Right lobe of liver (tissue), 6 donors: Measurements from ENCODE around the gene FUBP3. TPM values are rescaled to one million over a fixed set of nuclear protein-coding genes. Genes with fewer than 3 reads are reported as not detected.
"Not testable (repeated sequence)": the region's sequence is repeated elsewhere in the genome, so short reads cannot be mapped to it uniquely, and the experiment has no call there.

Source experiments
- ATAC-seq, 4 donors: fragments of 200-7000 bp; cut with Tn5 transposase; one replicate each; pipeline ENCODE4 v1.9.1; 2020; ENCODE audit warnings: mild to moderate bottlenecking in 4 of 4, moderate library complexity in 4 of 4
- DNase-seq, 3 donors: peaks; one replicate each; pipeline ENCODE4 v3.0.0-alpha.2; 2020
- H3K27ac ChIP-seq, 3 donors: fragments of 200-600 bp; one replicate each; pipeline ENCODE4 v1.8.0; 2022
- H3K27me3 ChIP-seq, 2 donors: fragments of 200-600 bp; one replicate each; pipeline ENCODE4 v1.8.0; 2022
- H3K36me3 ChIP-seq, 4 donors: fragments of 200-600 bp; sonication (generic) in 1 of 4; one replicate each; pipeline versions ENCODE4 v1.5.1 to v1.8.0; 2017 to 2022; ENCODE audit warnings: control low read depth in 1 of 4
- H3K4me1 ChIP-seq, 4 donors: fragments of 200-600 bp; sonication (generic) in 1 of 4; one replicate each; pipeline versions ENCODE4 v1.5.1 to v1.8.0; 2017 to 2022; ENCODE audit warnings: control low read depth in 1 of 4
- H3K4me3 ChIP-seq, 3 donors: fragments of 200-600 bp; one replicate each; pipeline ENCODE4 v1.8.0; 2022
- H3K9me3 ChIP-seq, 4 donors: fragments of 200-600 bp; sonication (generic) in 1 of 4; one replicate each; pipeline versions ENCODE4 v1.5.1 to v1.8.0; 2017 to 2022; ENCODE audit warnings: control low read depth in 1 of 4
- POLR2A ChIP-seq: fragments of 450-650 bp; IDR thresholded peaks from one replicate; pipeline ENCODE4 v1.6.1; 2017; ENCODE audit warnings: antibody characterized with exemption, mild to moderate bottlenecking
- WGBS: methylation state at CpG from one replicate; pipeline ENCODE4 v1.1.6; 2018; ENCODE audit warnings: low coverage, low lambda C conversion rate; ENCODE audit not compliant: insufficient coverage; ENCODE audit errors: missing lambda C conversion rate; 5-methylcytosine and 5-hydroxymethylcytosine counted together
- intact Hi-C, 2 donors: fragments of 100-400 bp; cut with DNase I; formaldehyde crosslinking; loops; one replicate each; pipeline versions ENCODE4 v1.11.2 to v1.14.1; 2022
- total RNA-seq, 6 experiments: library from RNA; depleted of rRNA in 2 of 6; stranded (reverse); fragments of >200 nt in 2 of 6; fragmentation: NEBNext Ultra II Directional in 3 of 6; extraction: Animal tissue kit (Norgen Biotek cat#: 25700) in 3 of 6; gene quantifications; one replicate each; pipeline versions ENCODE4 v1.1.0 to v1.2.4, GENCODE V29; 2016 to 2023
- TF ChIP-seq, protein P1 (sequence below), 4 donors: fragments of 200-600 bp in 3 of 4; fragments of 450-650 bp in 1 of 4; IDR thresholded peaks; one replicate each; pipeline versions ENCODE4 v1.5.1 to v1.8.0; 2016 to 2022; ENCODE audit warnings: antibody characterized with exemption in 4 of 4, mild to moderate bottlenecking in 2 of 4
- donor health status: DM: no; HTN: yes; CAD: no.
- donor health status: DM: no; HTN: no; CAD: no.
- donor health status: DM: no; HTN: no; CAD: no.
- donor health status: DM: no; HTN: yes; CAD: no.
- donor health status: DM: no; HTN: yes; CAD: no.

The FUBP3 gene
- total RNA-seq, 6 experiments from 2014 or later, result 21.3 to 35.7 (median 25.2) TPM

DNA sequence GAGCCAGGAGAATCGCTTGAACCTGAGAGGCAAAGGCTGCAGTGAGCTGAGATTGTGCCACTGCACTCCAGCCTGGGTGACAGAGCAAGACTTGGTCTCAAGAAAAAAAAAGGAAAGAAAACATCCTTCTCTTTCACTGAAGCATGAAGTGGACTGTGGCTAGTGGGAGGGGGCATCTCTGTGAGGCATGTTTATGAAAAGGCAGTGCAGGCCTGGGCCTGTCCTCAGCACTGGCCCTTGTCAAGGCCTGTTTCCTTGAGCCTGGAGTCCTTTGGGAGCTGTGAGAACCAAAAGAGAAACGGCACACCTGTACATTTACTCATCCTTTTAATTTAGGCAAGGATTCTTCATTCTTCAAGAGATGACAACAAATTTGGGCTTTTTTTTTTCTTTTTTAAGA, 18.3 kb upstream of the FUBP3 start:
- no peaks in the 10 kb centered on the region for H3K27me3 ChIP-seq
- TF ChIP-seq POLR2A, result no peak
- TF ChIP-seq, protein P1, sequence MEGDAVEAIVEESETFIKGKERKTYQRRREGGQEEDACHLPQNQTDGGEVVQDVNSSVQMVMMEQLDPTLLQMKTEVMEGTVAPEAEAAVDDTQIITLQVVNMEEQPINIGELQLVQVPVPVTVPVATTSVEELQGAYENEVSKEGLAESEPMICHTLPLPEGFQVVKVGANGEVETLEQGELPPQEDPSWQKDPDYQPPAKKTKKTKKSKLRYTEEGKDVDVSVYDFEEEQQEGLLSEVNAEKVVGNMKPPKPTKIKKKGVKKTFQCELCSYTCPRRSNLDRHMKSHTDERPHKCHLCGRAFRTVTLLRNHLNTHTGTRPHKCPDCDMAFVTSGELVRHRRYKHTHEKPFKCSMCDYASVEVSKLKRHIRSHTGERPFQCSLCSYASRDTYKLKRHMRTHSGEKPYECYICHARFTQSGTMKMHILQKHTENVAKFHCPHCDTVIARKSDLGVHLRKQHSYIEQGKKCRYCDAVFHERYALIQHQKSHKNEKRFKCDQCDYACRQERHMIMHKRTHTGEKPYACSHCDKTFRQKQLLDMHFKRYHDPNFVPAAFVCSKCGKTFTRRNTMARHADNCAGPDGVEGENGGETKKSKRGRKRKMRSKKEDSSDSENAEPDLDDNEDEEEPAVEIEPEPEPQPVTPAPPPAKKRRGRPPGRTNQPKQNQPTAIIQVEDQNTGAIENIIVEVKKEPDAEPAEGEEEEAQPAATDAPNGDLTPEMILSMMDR (IDR thresholded peaks at IDR 0.05), result no peak
- DNase-seq (no peak), ATAC-seq (no peak)
- no peaks in the 10 kb centered on the region for H3K9me3 ChIP-seq
- whole genome bisulfite sequencing, result 90% methylated on average over 2 of the region's 2 CpGs
- peaks cover 0 to 8% (median 0%) of the 10 kb centered on the region in 4 donors for H3K4me1 ChIP-seq
- H3K27ac ChIP-seq, result no peak overlapping the region
- intact Hi-C loops, result no loop called here
- H3K4me3 ChIP-seq, result no peak overlapping the region
- no peaks in the 10 kb centered on the region for H3K36me3 ChIP-seq

DNA sequence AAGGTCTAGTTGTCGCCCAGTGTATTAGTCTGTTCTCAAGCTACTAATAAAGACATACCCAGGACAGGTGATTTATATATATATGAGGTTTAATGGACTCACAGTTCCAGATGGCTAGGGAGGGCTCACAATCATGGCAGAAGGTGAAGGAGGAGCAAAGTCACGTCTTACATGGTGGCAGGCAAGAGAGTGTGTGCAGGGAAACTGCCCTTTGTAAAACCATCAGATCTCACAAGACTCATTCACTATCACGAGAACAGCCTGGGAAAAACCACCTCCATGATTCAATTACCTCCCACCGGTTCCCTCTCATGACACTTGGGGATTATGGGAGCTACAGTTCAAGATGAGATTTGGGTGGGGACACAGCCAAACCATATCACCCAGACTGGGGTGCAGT, 16.9 kb upstream of the FUBP3 start:
- H3K27ac ChIP-seq, H3K4me3 ChIP-seq, H3K9me3 ChIP-seq, H3K27me3 ChIP-seq, DNase-seq, ATAC-seq, H3K4me1 ChIP-seq, H3K36me3 ChIP-seq, intact Hi-C loops: not testable (repeated sequence)
- WGBS, result 87% methylated on average over 2 of the region's 4 CpGs

DNA sequence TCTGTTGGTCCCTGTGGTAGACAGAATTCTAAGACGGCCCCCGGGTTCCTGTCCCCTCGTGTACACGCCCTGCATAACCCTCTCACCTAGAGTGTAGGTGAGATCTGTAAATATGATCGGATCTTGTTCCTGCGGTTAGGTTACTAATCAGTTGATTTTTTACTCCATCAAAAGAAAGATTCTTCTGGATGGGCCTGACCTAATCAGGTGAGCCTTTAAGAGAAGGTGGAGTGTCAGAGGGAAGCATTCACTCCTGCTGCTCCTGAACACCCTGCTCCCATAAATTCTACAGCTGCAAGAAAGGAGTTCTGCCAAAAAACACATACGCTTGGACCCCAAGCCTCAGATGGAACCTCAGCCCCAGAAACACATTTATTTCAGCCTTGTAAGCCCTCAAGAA, 15.6 kb upstream of the FUBP3 start:
- Histone ChIP-seq H3K27ac (no peak overlapping the region), H3K36me3 (no peaks in the 10 kb centered on the region), H3K4me1 (peaks cover 0 to 8% (median 0%) of the 10 kb centered on the region in 4 donors), H3K9me3 (no peaks in the 10 kb centered on the region), H3K27me3 (no peaks in the 10 kb centered on the region), H3K4me3 (no peak overlapping the region)
- no peak for TF ChIP-seq POLR2A
- TF ChIP-seq, protein P1 (IDR thresholded peaks at IDR 0.05), result no peak
- DNase-seq, result no peak
- intact Hi-C loops, result no loop called here
- 92% methylated on average over 7 of the region's 7 CpGs for WGBS
- no peak for ATAC-seq

DNA sequence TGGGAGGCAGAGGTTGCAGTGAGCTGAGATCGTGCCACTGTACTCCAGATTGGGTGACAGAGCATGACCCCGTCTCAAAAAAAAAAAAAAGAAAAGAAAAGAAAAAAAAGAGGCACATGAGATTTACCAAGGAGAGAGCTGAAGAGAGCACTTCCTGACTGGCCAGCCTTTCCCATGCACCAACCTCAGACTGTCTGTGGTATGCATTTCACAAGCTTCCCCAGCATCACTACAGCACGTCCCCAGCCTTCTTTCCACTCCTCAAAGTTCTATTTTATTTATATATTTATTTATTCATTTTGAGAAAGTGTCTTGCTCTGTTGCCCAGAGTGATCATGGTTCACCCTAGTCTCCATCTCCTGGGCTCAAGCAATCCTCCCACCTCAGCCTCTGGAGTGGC, 13.6 kb upstream of the FUBP3 start:
- H3K4me3 ChIP-seq, result no peak overlapping the region
- no peaks in the 10 kb centered on the region for H3K9me3 ChIP-seq
- intact Hi-C loops, result no loop called here
- no peak overlapping the region for H3K27ac ChIP-seq
- H3K36me3 ChIP-seq, result no peaks in the 10 kb centered on the region
- 64% methylated on average over 3 of the region's 3 CpGs for WGBS
- no peaks in the 10 kb centered on the region for H3K27me3 ChIP-seq
- DNase-seq (no peak), ATAC-seq (no peak)
- TF ChIP-seq, protein P1 (IDR thresholded peaks at IDR 0.05), result no peak
- TF ChIP-seq POLR2A, result no peak
- peaks cover 0 to 8% (median 0%) of the 10 kb centered on the region in 4 donors for H3K4me1 ChIP-seq

DNA sequence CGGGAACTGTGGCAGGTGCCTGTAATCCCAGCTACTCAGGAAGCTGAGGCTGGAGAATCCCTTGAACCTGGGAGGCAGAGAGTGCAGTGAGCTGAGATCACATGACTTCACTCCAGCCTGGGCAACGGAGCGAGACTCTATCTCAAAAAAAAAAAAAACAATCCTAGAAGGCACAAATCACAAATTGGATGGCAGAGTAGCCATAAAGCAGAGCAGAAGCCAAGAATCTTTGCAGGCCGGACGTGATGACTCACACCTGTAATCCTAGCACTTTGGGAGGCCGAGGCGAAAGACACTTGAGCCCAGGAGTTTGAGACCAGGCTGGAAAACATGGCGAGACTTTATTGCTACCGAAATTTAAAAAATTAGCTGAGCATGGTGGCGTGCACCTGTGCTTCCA, 9.2 kb upstream of the FUBP3 start:
- TF ChIP-seq POLR2A, result no peak
- TF ChIP-seq, protein P1 (IDR thresholded peaks at IDR 0.05), result no peak
- Histone ChIP-seq H3K4me1 (no peaks in the 10 kb centered on the region), H3K4me3 (no peak overlapping the region), H3K27ac (no peak overlapping the region), H3K9me3 (no peaks in the 10 kb centered on the region), H3K36me3 (no peaks in the 10 kb centered on the region), H3K27me3 (no peaks in the 10 kb centered on the region)
- intact Hi-C loops, result no loop called here
- 82% methylated on average over 5 of the region's 10 CpGs for WGBS
- ATAC-seq, result no peak
- DNase-seq, result no peak
